Thyroid gland (tissue), 4 donors: Measurements from ENCODE around the gene DGCR2.

Source experiments
- POLR2A ChIP-seq, 2 donors: fragments of 450-650 bp; IDR thresholded peaks; one replicate each; pipeline ENCODE4 v1.6.1; 2017; ENCODE audit warnings: antibody characterized with exemption in 2 of 2, mild to moderate bottlenecking in 2 of 2, moderate library complexity in 1 of 2
- TF ChIP-seq, protein P1 (sequence below), 6 experiments: fragments of 200-600 bp in 3 of 6; fragments of 450-650 bp in 3 of 6; sonication (generic) in 3 of 6; IDR thresholded peaks; one replicate each; pipeline ENCODE4 v1.5.1; 2016 to 2019; ENCODE audit warnings: antibody characterized with exemption in 6 of 6, mild to moderate bottlenecking in 2 of 6, inconsistent platforms in 1 of 6, moderate library complexity in 1 of 6

DNA sequence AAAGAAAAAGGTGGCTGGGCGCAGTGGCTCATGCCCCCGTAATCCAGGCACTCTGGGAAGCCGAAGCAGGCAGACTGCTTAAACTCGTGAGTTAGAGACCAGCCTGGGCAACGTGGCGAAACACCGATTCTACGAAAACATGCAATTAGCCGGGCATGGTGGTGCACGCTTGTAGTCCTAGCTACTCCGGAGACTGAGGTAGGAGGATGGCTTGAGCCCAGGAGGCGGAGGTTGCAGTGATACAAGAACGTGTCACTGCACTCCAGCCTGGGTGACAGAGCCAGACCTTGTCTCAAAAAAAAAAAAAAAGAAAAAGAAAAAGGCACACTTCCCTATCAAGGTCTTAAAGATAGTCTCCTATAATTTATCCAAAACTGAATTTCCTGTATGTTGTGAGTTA is 39.4 kb downstream of the DGCR2 start:
- TF ChIP-seq, protein P1, sequence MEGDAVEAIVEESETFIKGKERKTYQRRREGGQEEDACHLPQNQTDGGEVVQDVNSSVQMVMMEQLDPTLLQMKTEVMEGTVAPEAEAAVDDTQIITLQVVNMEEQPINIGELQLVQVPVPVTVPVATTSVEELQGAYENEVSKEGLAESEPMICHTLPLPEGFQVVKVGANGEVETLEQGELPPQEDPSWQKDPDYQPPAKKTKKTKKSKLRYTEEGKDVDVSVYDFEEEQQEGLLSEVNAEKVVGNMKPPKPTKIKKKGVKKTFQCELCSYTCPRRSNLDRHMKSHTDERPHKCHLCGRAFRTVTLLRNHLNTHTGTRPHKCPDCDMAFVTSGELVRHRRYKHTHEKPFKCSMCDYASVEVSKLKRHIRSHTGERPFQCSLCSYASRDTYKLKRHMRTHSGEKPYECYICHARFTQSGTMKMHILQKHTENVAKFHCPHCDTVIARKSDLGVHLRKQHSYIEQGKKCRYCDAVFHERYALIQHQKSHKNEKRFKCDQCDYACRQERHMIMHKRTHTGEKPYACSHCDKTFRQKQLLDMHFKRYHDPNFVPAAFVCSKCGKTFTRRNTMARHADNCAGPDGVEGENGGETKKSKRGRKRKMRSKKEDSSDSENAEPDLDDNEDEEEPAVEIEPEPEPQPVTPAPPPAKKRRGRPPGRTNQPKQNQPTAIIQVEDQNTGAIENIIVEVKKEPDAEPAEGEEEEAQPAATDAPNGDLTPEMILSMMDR (IDR thresholded peaks at IDR 0.05) = no peak
- no peak for TF ChIP-seq POLR2A (IDR thresholded peaks at IDR 0.05)
